GM12875 (cell line): ENCODE data around the gene FBXO9.

ENCODE experiments used
- H3K4me3 ChIP-seq: one replicate; pipeline ENCODE4 v1.5.1; 2011; ENCODE audit warnings: low read depth, low read length, control low read depth
- CTCF ChIP-seq: IDR thresholded peaks from 2 replicates; pipeline ENCODE4 v1.5.1; 2011; ENCODE audit warnings: low read depth, mild to moderate bottlenecking, control low read depth, inconsistent platforms, low read length, moderate library complexity, borderline replicate concordance; ENCODE audit not compliant: insufficient read depth

The FBXO9 gene

GRCh38 chr6:53089948-53090347 lies 24.7 kb downstream of the FBXO9 start:
- TF ChIP-seq CTCF = no peak
- no peak overlapping the region for H3K4me3 ChIP-seq

GRCh38 chr6:53090576-53090975 lies 25.4 kb downstream of the FBXO9 start:
- H3K4me3 ChIP-seq = no peak overlapping the region
- TF ChIP-seq CTCF = no peak

GRCh38 chr6:53095270-53095669 lies 30.1 kb downstream of the FBXO9 start:
- no peak overlapping the region for H3K4me3 ChIP-seq
- TF ChIP-seq CTCF = no peak

GRCh38 chr6:53095716-53096115 lies 30.5 kb downstream of the FBXO9 start:
- no peak for TF ChIP-seq CTCF
- no peak overlapping the region for H3K4me3 ChIP-seq

GRCh38 chr6:53100561-53100960 lies 35.4 kb downstream of the FBXO9 start:
- no peak overlapping the region for H3K4me3 ChIP-seq
- TF ChIP-seq CTCF = no peak

- no peak overlapping the region for H3K4me3 ChIP-seq
- TF ChIP-seq CTCF = no peak
These were observed 35.8 kb downstream of the FBXO9 start for GRCh38 chr6:53101006-53101405.

GRCh38 chr6:53103993-53104675 lies 38.9 kb downstream of the FBXO9 start:
- no peak for TF ChIP-seq CTCF
- no peak overlapping the region for H3K4me3 ChIP-seq
